GM12874 (cell line): ENCODE results near the gene CCL16.

ENCODE experiments used
- CTCF ChIP-seq: IDR thresholded peaks from 2 replicates; pipeline ENCODE4 v1.5.1; 2011; ENCODE audit warnings: low read depth, mild to moderate bottlenecking, control low read depth, low read length, moderate library complexity; ENCODE audit not compliant: insufficient read depth

The CCL16 gene

DNA sequence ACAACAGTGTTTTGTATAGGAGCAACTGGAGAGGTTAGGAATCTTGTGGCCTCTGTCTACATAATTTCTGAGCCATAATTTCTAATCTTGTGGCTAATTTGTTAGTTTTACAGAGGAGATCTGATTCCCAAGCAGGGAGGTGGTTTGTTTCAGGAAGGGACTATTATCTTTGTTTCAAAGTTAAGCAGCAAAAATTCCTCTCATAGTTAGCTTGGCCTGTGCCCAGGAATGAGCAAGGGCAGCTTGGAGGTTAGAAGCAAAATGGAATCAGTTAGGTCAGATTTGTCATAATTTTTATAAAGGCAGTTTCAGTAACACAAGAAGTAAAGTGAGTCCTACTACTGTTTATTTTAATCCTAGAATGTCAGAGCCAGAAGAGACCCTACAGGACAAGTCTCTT, 48.7 kb downstream of the CCL16 start:
- no peak for TF ChIP-seq CTCF

GRCh38 chr17:35931794-35932425, 49.4 kb downstream of the CCL16 start:
- no peak for TF ChIP-seq CTCF

DNA sequence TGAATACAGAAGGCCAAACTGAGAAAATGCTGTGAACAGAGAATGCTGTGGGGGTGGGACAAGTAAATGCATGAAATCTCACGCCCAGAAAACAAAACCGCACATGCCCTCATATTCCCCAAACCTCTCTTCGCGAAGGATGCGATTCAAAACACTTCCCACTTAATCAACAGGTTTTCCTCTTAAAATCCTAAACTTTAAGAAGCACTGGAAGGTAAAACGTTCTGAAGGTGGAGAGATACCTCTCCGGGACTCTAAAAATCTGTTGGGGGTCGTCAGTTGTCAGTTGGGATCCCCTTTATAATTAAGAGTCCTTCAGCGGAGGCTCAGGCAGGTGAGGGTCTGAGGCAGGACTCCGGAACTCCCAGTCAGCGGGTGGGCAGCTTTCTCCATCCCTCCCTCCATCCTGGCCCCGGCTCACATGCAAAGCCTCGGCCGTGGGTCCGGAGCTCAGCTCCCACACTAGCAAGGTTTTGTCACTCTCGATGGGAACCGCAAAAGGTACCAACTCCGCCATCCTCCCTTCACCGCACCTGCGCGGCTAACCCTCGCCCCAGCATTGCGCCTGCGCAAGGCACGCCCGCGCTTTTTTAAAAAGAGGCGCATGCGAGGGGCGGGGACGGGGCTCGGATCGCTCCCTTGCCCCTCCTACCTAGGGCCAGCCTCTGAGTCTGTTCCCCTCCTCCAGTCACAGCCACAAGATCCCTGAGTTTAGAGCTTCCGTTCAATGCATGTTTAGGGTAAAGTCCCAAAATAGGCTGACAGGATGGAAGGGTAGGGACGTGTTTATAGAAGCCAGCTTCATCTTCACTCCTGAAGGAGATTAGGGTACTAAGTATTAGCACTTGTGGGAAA, 50.9 kb downstream of the CCL16 start, which contains the start of gene RDM1:
TSS of gene RDM1 (minus strand) at position 563 of the 855 bp plus-strand sequence. CDS start at position 517, 46 bp downstream.
- TF ChIP-seq CTCF, result no peak

- TF ChIP-seq CTCF, result no peak
Observed at GRCh38 chr17:35927714-35928113, 53.6 kb downstream of the CCL16 start.
